A673 (cell line): ENCODE data around the gene THAP3.

Experiments used
- EZH2 ChIP-seq: fragments of 200-600 bp; sonication (generic); IDR thresholded peaks from 2 replicates; pipeline ENCODE4 v1.6.1; 2017; ENCODE audit warnings: borderline replicate concordance, low read depth, mild to moderate bottlenecking, mixed read lengths, antibody characterized with exemption, low read length; ENCODE audit not compliant: poor library complexity, severe bottlenecking
- TF ChIP-seq, protein P1 (sequence below): fragments of 300-800, 200-600 bp; sonication (generic); conservative IDR thresholded peaks from 2 replicates; pipeline ENCODE4 v1.5.1; 2017; ENCODE audit warnings: low read depth, mild to moderate bottlenecking, antibody characterized with exemption, low read length, moderate library complexity, mixed read lengths

DNA sequence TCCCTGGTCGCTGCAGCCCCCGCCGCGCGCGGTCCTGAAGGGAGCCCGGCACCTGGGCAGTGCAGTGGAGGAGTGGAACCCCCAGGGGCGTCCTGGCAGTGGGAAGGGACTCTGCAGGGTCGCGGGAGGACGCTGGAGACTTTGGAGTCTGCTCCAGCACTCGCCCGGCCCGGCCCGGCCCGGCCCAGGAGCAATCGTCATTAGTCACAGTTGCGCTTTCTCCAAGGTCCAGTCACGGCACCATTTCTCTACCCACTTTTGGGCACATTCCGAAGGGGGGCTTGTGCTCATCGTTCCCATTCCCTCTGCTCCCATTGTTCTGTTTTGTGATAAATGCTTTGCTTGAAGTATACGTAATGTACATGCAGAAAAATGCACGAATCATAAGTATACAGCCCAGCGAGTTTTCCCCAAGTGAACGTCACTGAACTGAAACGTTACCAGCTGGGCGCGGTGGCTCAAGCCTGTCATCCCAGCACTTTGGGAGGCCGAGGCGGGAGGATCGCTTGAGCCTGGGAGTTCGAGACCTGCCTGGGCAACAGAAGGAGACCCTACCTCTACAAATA lies 999 bp downstream of the THAP3 start:
- TF ChIP-seq, protein P1, sequence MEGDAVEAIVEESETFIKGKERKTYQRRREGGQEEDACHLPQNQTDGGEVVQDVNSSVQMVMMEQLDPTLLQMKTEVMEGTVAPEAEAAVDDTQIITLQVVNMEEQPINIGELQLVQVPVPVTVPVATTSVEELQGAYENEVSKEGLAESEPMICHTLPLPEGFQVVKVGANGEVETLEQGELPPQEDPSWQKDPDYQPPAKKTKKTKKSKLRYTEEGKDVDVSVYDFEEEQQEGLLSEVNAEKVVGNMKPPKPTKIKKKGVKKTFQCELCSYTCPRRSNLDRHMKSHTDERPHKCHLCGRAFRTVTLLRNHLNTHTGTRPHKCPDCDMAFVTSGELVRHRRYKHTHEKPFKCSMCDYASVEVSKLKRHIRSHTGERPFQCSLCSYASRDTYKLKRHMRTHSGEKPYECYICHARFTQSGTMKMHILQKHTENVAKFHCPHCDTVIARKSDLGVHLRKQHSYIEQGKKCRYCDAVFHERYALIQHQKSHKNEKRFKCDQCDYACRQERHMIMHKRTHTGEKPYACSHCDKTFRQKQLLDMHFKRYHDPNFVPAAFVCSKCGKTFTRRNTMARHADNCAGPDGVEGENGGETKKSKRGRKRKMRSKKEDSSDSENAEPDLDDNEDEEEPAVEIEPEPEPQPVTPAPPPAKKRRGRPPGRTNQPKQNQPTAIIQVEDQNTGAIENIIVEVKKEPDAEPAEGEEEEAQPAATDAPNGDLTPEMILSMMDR: no peak
- no peak for TF ChIP-seq EZH2
